ENCODE data around the gene FAM193B.

Gene FAM193B

GRCh38 chr5:177470759-177471536, 83.4 kb downstream of the FAM193B start:
- H3K27ac Mint-ChIP-seq (ENCODE audit: low read depth) = peak overlapping the region; percentile 44
- DNase-seq (ENCODE audit: low spot score in 2 of 2) (no peak), ATAC-seq (replicated peaks; ENCODE audit: extremely low read depth, poor library complexity, severe bottlenecking) (no peak)
- peaks cover 56% of the 10 kb centered on the region for H3K4me1 Mint-ChIP-seq
- peaks cover 11% of the 10 kb centered on the region for H3K36me3 Mint-ChIP-seq (ENCODE audit: insufficient read depth)
- H3K27me3 Mint-ChIP-seq = peaks cover 9% of the 10 kb centered on the region
- no peaks in the 10 kb centered on the region for H3K9me3 Mint-ChIP-seq
- peak overlapping the region; percentile 59 for H3K4me3 Mint-ChIP-seq
